ENCODE measurements around the gene CST7.

Gene CST7

GRCh38 chr20:25008388-25009217, 59.5 kb downstream of the CST7 start:
- Mint-ChIP-seq H3K27ac (no peak overlapping the region), H3K9me3 (no peaks in the 10 kb centered on the region), H3K27me3 (no peaks in the 10 kb centered on the region), H3K36me3 (ENCODE audit: low read depth) (peaks cover 88% of the 10 kb centered on the region), H3K4me3 (no peak overlapping the region), H3K4me1 (ENCODE audit: low read depth) (no peaks in the 10 kb centered on the region)
- intact Hi-C loops (cut with micrococcal nuclease), result no loop called here
